GM19372 (cell line): Measurements from ENCODE around the gene LRBA.

ENCODE experiments used
- ATAC-seq: cut with Tn5 transposase; IDR thresholded peaks from one replicate; pipeline ENCODE4 v1.9.1; 2021; ENCODE audit warnings: mild to moderate bottlenecking, low read depth, moderate library complexity; ENCODE audit not compliant: unreplicated experiment

The LRBA gene

GRCh38 chr4:150820409-150820808 lies 194.7 kb downstream of the LRBA start:
- no peak for ATAC-seq

- no peak for ATAC-seq
These were observed 196.4 kb downstream of the LRBA start for GRCh38 chr4:150818661-150819060.

GRCh38 chr4:150817804-150818528 lies 197.1 kb downstream of the LRBA start:
- no peak for ATAC-seq

DNA sequence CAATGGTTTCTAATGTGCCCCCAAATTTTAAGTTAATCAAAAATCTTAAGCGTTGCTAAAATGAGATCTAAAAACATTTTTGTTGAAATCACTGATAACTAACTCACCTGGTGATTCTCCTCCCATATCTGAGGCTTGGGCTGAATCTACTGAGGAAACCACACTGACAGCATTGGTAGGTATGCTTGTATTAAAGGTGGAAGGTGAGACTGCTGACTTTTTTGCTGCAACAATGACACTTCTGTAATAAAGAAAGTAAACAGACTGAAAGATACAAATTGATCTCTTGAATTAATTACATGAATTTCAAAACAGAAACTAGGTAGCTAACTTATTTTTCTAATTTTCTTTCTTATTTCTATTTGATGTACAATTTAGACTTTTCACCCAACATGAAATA lies 198.1 kb downstream of the LRBA start:
- ATAC-seq = no peak

GRCh38 chr4:150816491-150816890 lies 198.6 kb downstream of the LRBA start:
- ATAC-seq = no peak

DNA sequence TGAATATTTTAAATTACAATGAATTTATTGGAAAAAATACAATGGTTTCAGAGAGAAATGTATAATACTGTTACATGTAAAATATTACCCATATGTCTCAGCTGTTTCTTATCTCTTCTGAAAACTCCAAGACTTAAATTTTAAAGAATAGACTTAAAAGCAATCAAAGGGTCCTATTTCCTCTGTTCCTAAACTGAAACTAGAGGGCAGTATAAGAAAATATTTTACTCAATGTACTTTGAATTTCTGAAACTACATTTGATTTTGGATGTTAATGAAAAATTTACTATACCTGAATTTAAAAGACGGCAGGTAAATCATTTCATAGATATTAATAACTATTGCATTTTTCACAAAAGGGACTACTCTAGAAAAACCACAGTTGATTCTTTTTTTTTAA lies 200.2 kb downstream of the LRBA start:
- ATAC-seq = no peak

DNA sequence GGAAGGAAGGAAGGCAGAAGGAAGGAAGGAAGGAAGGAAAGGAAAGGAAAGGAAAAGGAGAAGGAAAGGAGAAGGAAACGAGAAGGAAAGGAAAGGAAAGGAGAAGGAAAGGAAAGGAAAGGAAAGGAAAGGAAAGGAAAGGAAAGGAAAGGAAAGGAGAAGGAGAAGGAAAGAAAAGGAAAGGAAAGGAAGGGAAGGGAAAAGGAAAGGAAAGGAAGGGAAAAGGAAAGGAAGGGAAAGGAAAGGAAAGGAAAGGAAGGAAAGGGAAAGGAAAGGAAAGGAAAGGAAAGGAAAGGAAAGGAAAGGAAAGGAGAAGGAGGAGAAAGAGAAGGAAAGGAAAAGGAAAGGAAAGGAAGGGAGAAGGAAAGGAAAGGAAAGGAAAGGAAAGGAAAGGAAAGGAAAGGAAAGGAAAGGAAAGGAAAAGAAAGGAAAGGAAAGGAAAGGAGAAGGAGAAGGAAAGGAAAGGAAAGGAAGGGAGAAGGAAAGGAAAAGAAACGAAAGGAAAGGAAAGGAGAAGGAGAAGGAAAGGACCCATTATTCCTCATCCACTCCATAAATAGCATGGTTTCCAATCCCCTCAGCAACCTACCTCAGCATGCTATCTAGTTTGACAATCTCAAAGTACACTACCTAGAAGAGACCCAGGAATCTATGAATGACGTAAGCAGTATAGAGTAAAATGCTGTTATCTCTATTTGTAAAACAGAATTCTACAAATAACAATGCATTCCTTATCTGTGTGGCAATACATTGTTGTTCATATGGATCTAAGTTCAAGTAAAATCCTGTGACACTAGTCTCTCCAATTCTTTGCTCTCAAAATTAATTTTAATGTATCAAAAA lies 209.7 kb downstream of the LRBA start:
- ATAC-seq = no peak

DNA sequence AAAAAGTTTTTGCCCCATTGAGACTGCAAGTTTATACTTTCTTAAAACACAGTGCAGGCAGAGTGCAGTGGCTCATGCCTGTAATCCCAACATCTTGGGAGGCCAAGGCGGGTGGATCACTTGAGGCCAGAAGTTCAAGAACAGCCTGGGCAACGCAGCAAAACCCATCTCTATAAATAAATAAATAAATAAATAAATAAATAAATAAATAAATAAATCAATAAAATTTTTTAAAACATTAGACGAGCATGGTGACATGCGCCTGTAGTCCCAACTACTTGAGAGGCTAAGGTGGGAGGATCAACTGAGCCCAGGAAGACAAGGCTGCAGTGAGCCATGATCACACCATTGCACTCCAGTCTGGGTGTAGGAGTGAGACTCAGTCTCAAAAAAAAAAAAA lies 213.3 kb downstream of the LRBA start:
- ATAC-seq = no peak

- no peak for ATAC-seq
These were observed 215.9 kb downstream of the LRBA start for GRCh38 chr4:150799207-150799606.

GRCh38 chr4:150794706-150795105 lies 220.4 kb downstream of the LRBA start:
- no peak for ATAC-seq

DNA sequence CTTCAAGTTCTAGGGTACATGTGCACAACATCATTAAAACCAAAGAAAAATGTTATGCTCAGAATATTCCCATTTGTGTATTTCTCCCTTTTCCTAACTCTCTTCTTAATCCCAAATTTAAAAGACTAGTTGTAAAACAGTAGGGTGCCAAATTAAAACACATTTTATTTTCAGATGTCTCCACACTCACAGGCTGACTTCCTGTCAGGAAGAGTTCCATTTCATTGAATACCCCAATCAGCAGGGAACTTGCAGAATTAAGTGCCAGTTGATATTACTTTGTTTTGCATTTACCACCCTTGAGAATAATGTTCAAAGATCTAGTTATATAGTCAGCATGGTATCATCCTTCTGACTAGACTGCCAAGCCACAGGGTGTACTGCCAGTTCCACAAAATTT lies 225.2 kb downstream of the LRBA start:
- no peak for ATAC-seq

- no peak for ATAC-seq
These were observed 230.1 kb downstream of the LRBA start for GRCh38 chr4:150784939-150785338.

GRCh38 chr4:150784305-150784704 lies 230.8 kb downstream of the LRBA start:
- no peak for ATAC-seq

DNA sequence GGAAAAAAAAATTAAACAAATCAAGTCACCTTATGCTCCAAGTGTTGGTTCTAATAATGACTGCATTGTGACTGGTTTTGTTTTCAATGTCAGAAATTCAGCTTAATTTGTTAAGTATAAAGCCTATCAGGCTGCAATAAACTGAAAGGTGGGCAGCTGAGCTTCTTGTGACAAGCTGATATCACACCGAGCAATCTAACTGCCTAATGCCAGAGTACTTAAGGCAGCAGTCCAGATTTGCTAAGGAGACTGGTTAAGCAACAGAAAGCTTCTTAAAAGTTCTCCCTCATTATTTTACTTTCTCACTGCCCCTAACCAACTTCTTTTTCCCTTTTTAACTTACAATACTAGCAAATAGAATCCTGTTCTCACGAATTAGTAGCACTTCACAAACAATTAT lies 232.2 kb downstream of the LRBA start:
- no peak for ATAC-seq

- ATAC-seq = no peak
These were observed 232.8 kb downstream of the LRBA start for GRCh38 chr4:150782311-150782710.

- no peak for ATAC-seq
These were observed 233.9 kb downstream of the LRBA start for GRCh38 chr4:150781191-150781590.

DNA sequence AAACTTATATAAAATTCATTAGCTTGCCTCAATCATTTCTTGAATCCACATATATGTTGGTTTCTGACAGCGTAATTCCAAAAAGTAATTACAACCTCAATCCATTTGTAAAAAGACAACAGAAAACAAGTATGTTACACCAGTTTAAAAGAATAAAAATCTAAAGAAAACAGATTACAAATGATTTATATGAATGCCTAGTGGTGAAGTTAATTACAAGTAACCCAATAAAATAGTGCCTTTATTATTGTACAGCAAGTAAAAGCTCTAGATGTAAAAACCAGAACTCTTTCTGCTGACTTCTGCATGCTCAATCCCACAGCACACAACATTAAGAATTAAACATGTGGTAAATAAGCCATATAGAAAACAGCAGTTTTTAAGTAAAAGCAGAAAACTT lies 235.4 kb downstream of the LRBA start:
- ATAC-seq = no peak

DNA sequence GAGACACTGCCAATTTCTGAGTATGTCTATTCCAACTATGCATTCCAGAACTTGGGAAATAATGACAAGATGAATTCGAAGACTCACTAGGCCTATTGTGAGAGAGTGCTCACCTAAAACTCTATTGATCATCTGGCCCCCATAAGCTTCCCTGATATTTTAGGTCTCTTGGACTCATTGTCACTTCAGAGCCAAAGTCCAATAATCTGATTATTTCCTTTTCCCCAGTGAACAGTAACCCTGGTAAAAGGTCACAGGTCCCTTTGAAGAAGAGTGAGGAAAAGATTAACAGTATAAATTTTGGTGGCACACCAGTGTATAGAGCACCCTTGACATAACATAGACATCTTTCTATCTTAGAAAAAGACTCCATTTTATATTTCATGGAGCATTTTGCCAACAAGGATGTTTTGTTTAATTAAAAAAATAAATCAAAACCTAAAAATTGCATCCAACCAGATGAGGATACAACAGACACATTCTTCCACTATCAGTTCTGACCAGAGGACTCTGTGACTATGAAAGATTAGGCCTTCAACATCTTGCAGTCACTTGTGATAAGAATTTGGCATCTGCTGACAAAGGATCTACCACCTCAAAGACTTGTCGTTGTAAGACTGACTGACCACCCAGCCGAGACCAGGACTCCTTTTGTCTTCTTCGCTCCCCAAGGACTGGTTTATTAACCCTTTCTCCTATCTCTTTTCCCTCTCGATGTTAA lies 241.2 kb downstream of the LRBA start:
- no peak for ATAC-seq

- no peak for ATAC-seq
These were observed 242.1 kb downstream of the LRBA start for GRCh38 chr4:150773032-150773431.

DNA sequence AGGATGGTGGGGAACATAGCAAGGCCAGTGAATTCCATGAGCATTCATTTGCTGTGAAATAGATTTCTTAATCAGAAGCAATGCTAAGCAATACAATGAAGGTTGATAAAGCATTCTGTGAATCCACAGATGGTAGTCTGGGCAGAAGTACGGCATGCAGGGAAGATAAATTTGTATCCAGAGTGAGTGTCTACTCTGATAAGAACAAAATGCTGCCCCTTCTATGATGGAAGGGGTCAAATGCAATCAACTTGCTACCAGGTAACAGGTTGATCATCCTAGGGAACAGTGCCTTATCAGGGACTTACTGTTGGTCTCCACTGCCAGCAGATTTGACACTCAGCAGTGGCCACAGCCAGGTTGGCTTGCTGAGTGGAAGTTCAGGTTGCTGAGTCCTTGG lies 243.7 kb downstream of the LRBA start:
- ATAC-seq = no peak

DNA sequence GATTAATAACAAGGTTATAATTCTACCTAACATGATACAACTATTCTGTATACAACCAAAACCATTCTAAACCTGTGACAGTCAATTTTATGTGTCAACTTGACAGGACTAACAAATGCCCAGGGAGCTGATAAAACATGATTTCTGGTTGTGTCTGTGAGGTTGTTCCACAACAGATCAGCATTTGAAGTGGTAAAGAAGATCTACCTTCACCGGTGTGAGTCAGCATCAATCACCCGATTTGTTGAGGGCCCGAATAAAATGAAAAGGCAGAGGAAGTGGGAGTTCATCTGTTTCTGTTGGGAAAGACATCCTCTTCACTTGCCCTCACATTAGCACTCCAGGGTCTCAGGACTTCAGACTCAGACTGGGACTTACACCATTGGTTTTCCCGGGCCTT lies 245.2 kb downstream of the LRBA start:
- ATAC-seq = no peak
